Measurements from ENCODE around the gene DOCK1.
"Not testable (repeated sequence)": the region's sequence is repeated elsewhere in the genome, so short reads cannot be mapped to it uniquely, and the experiment has no call there.

- not testable (repeated sequence) for TF ChIP-seq CTCF (IDR thresholded peaks at IDR 0.05; ENCODE audit: low read length); EZH2 (optimal IDR thresholded peaks at IDR 0.05; ENCODE audit: low read depth, low read length); EZH2phosphoT487 (IDR thresholded peaks at IDR 0.05; ENCODE audit: low read length)
These were observed 16.8 kb upstream of the DOCK1 start for GRCh38 chr10:126888436-126888835.

Measured in MM.1S (cell line).